GM21576 (cell line): ENCODE results near the gene NRXN3.
"Not testable (repeated sequence)": the region's sequence is repeated elsewhere in the genome, so short reads cannot be mapped to it uniquely, and the experiment has no call there.

Experiments
- ATAC-seq: cut with Tn5 transposase; IDR thresholded peaks from one replicate; pipeline ENCODE4 v1.9.1; 2021; ENCODE audit warnings: mild to moderate bottlenecking, moderate library complexity; ENCODE audit not compliant: unreplicated experiment

The NRXN3 gene

GRCh38 chr14:78399316-78399889, 229.2 kb downstream of the NRXN3 start:
- no peak for ATAC-seq

- no peak for ATAC-seq
Measured at GRCh38 chr14:78401866-78402265, 231.7 kb downstream of the NRXN3 start.

- peak; percentile 83 for ATAC-seq
Measured at GRCh38 chr14:78403278-78403815, 233.2 kb downstream of the NRXN3 start.

- no peak for ATAC-seq
Measured at GRCh38 chr14:78405079-78405856, 235.1 kb downstream of the NRXN3 start.

- ATAC-seq, result no peak
Measured at GRCh38 chr14:78412475-78412874, 242.3 kb downstream of the NRXN3 start.

- ATAC-seq, result no peak
Measured at GRCh38 chr14:78414172-78414571, 244.0 kb downstream of the NRXN3 start.

- ATAC-seq, result no peak
Measured at GRCh38 chr14:78417532-78417931, 247.4 kb downstream of the NRXN3 start.

GRCh38 chr14:78424311-78424710, 254.1 kb downstream of the NRXN3 start:
- ATAC-seq, result no peak

- ATAC-seq, result no peak
Measured at GRCh38 chr14:78425330-78425729, 255.2 kb downstream of the NRXN3 start.

GRCh38 chr14:78425782-78426181, 255.6 kb downstream of the NRXN3 start:
- no peak for ATAC-seq

- ATAC-seq, result no peak
Measured at GRCh38 chr14:78432046-78432445, 261.9 kb downstream of the NRXN3 start.

GRCh38 chr14:78437448-78437847, 267.3 kb downstream of the NRXN3 start:
- not testable (repeated sequence) for ATAC-seq

- ATAC-seq, result no peak
Measured at GRCh38 chr14:78440356-78440894, 270.3 kb downstream of the NRXN3 start.

- ATAC-seq, result no peak
Measured at GRCh38 chr14:78443834-78444233, 273.7 kb downstream of the NRXN3 start.

GRCh38 chr14:78445275-78445674, 275.1 kb downstream of the NRXN3 start:
- ATAC-seq, result no peak

- ATAC-seq, result no peak
Measured at GRCh38 chr14:78446807-78447206, 276.6 kb downstream of the NRXN3 start.

- ATAC-seq, result peak; percentile 83
Measured at GRCh38 chr14:78448164-78449094, 278.3 kb downstream of the NRXN3 start.

GRCh38 chr14:78450669-78451318, 280.6 kb downstream of the NRXN3 start:
- ATAC-seq, result no peak

GRCh38 chr14:78451319-78451695, 281.1 kb downstream of the NRXN3 start:
- ATAC-seq, result no peak

- ATAC-seq, result no peak
Measured at GRCh38 chr14:78455896-78456435, 285.8 kb downstream of the NRXN3 start.
